DND-41 (cell line): ENCODE measurements around the gene MARCOL.

Experiments
- ATAC-seq: fragments of 200-7000 bp; cut with Tn5 transposase; 3 replicates; pipeline ENCODE4 v1.9.1; 2021; ENCODE audit warnings: low read depth; ENCODE audit not compliant: insufficient read depth
- DNase-seq: peaks from one replicate; pipeline ENCODE4 v3.0.0-alpha.2; 2020
- H2AFZ ChIP-seq: 2 replicates; pipeline ENCODE4 v1.6.0; 2012; ENCODE audit warnings: low read depth, low read length
- H3K27ac ChIP-seq: 2 replicates; pipeline ENCODE4 v1.5.1; 2012; ENCODE audit warnings: low read length, inconsistent platforms
- H3K27me3 ChIP-seq: fragments of 200-600 bp; sonication (generic); 2 replicates; pipeline ENCODE4 v1.6.0; 2012; ENCODE audit warnings: low read length, mild to moderate bottlenecking, inconsistent platforms; ENCODE audit not compliant: insufficient read depth, poor library complexity
- H3K36me3 ChIP-seq: 2 replicates; pipeline ENCODE4 v1.5.1; 2012; ENCODE audit warnings: low read length, inconsistent platforms; ENCODE audit not compliant: insufficient read depth
- H3K4me1 ChIP-seq: 2 replicates; pipeline ENCODE4 v1.5.1; 2012; ENCODE audit warnings: mild to moderate bottlenecking, low read length; ENCODE audit not compliant: insufficient read depth
- H3K4me2 ChIP-seq: 2 replicates; pipeline ENCODE4 v1.6.0; 2012; ENCODE audit warnings: mild to moderate bottlenecking, moderate library complexity, low read length, inconsistent platforms; ENCODE audit not compliant: insufficient read depth
- H3K4me3 ChIP-seq, 2 experiments: fragments of 200-600 bp in 1 of 2; shearing (Covaris generic) in 1 of 2; 2 replicates each; pipeline ENCODE4 v1.5.1; 2012 to 2016; ENCODE audit warnings: inconsistent platforms in 2 of 2, low read length in 2 of 2, mild to moderate bottlenecking in 2 of 2, low read depth in 1 of 2, moderate library complexity in 1 of 2
- H3K79me2 ChIP-seq: 2 replicates; pipeline ENCODE4 v1.6.0; 2012; ENCODE audit warnings: low read length, inconsistent platforms; ENCODE audit not compliant: insufficient read depth
- H3K9ac ChIP-seq: 2 replicates; pipeline ENCODE4 v1.6.0; 2012; ENCODE audit warnings: low read depth, mild to moderate bottlenecking, inconsistent platforms, low read length, moderate library complexity
- H3K9me3 ChIP-seq: 2 replicates; pipeline ENCODE4 v1.5.1; 2012; ENCODE audit warnings: low read length, moderate library complexity, mild to moderate bottlenecking, inconsistent platforms; ENCODE audit not compliant: insufficient read depth, severe bottlenecking
- H4K20me1 ChIP-seq: 2 replicates; pipeline ENCODE4 v1.6.0; 2012; ENCODE audit warnings: low read length; ENCODE audit not compliant: insufficient read depth
- EZH2 ChIP-seq: IDR thresholded peaks from 3 replicates; pipeline ENCODE4 v1.6.1; 2012; ENCODE audit warnings: borderline replicate concordance, low read depth, mild to moderate bottlenecking, moderate library complexity, low read length, inconsistent platforms; ENCODE audit not compliant: severe bottlenecking
- TF ChIP-seq, protein P1 (sequence below): IDR thresholded peaks from 2 replicates; pipeline ENCODE4 v1.5.1; 2012; ENCODE audit warnings: borderline replicate concordance, low read length, moderate library complexity, mild to moderate bottlenecking; ENCODE audit not compliant: poor library complexity, severe bottlenecking; ENCODE audit errors: extremely low read depth

The MARCOL gene

DNA sequence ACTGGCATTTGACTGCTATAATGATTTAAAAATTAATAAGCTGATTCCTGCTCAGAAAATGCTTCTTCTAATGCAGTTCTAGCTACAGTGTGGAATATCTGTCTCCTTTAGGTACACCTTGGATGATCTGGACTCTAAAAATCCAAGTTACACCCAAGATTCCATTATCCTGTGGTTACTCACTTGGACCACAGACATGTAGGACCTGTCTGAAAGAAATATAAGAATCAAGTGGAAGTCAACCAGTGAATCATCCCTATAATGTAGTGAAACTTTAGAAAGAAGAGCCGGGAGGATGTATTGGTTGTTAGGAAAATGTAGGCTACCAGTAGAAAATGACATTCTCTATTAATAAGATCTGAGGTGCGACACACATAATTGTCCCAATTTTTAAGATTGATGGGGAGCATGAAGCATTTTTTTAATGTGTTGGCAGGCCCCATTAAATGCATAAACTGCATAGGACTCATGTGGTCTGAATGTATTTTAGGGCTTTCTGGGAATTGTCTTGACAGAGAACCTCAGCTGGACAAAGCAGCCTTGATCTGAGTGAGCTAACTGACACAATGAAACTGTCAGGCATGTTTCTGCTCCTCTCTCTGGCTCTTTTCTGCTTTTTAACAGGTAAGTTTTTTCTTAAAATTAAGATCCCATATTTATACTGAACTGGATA lies 35.7 kb upstream of the MARCOL start, which contains the start of gene SPINK6:
TSS of gene SPINK6 (plus strand) at position 512 of the 673 bp plus-strand sequence. CDS start at position 567, 55 bp downstream.
- DNase-seq = no peak
- H3K4me1 ChIP-seq = no peaks in the 10 kb centered on the region

DNA sequence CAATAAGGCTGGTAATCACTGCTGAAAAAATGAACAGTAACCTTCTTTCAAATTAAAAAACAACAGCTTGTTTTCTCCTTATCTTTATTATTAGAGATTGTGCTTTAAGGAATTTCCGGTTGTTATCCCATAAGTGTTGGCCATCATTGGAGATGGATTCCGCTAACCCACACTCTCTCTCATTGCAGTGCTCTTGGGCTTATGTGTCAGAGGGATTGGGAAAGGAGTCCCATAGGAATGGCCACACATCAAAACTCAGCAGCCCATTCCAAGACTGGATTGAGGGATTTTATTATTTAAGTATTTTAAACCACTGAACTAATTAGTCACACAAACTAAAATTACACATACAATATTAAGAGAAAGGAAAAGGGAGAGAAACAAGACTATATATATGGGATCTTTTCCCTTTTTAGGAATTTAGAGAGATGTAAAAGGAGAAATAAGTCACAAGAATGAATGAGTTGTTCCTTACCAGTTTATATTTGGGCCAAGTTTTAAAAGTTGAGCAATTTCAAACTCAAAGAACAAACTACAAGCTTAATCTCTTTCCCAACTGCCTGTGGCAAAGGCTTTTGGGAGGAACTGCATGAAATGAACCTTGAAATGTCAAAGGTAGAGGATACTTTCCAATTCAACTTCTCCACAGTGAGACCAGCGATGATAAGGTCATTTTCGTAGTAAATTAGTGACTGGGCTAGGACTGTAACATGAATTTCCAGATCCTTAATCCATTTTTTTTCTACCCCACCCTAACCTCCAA lies 33.1 kb upstream of the MARCOL start:
- ATAC-seq = no peak
- Histone ChIP-seq H3K4me2 (no peak overlapping the region), H3K36me3 (no peaks in the 10 kb centered on the region), H3K9ac (no peak overlapping the region), H2AFZ (no peak overlapping the region), H3K4me3 (no peak overlapping the region), H3K4me1 (no peaks in the 10 kb centered on the region), H3K79me2 (no peaks in the 10 kb centered on the region), H4K20me1 (no peaks in the 10 kb centered on the region), H3K9me3 (no peaks in the 10 kb centered on the region), H3K27me3 (no peaks in the 10 kb centered on the region), H3K27ac (no peak overlapping the region)
- DNase-seq = no peak
- TF ChIP-seq, protein P1, sequence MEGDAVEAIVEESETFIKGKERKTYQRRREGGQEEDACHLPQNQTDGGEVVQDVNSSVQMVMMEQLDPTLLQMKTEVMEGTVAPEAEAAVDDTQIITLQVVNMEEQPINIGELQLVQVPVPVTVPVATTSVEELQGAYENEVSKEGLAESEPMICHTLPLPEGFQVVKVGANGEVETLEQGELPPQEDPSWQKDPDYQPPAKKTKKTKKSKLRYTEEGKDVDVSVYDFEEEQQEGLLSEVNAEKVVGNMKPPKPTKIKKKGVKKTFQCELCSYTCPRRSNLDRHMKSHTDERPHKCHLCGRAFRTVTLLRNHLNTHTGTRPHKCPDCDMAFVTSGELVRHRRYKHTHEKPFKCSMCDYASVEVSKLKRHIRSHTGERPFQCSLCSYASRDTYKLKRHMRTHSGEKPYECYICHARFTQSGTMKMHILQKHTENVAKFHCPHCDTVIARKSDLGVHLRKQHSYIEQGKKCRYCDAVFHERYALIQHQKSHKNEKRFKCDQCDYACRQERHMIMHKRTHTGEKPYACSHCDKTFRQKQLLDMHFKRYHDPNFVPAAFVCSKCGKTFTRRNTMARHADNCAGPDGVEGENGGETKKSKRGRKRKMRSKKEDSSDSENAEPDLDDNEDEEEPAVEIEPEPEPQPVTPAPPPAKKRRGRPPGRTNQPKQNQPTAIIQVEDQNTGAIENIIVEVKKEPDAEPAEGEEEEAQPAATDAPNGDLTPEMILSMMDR = no peak
- no peak for TF ChIP-seq EZH2

More for the DNA sequence above, 35.7 kb upstream of the MARCOL start, which contains the start of gene SPINK6:
- H2AFZ ChIP-seq = no peak within 1 kb of the TSS
- H3K27me3 ChIP-seq = no peaks in the 10 kb centered on the region
- no peaks in the 10 kb centered on the region for H3K79me2 ChIP-seq
- ATAC-seq = no peak
- no peaks in the 10 kb centered on the region for H3K36me3 ChIP-seq
- no peak within 1 kb of the TSS for H3K4me2 ChIP-seq
- no peak within 1 kb of the TSS for H3K4me3 ChIP-seq
- H3K9me3 ChIP-seq = no peaks in the 10 kb centered on the region
- no peak for TF ChIP-seq EZH2
- TF ChIP-seq, protein P1 = no peak
- H3K9ac ChIP-seq = no peak within 1 kb of the TSS
- H4K20me1 ChIP-seq = no peaks in the 10 kb centered on the region
- no peak within 1 kb of the TSS for H3K27ac ChIP-seq

DNA sequence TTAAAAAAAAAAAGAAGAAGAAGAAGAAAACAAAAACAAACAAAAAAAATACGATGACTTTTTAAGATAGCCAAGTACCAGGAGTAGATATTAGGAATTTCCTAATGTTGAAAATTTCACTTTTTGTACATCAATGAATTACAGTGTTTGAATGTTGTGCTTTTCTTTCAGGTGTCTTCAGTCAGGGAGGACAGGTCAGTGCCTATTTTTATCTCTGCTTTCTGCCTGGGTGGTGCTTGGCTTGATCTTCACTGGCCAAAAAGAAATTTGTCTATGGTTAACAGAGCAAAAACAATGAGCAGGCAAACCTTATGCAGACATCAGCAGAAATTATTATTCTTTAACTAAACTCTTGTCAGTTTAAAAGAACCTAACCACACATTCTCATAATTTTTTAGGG lies 32.5 kb upstream of the MARCOL start:
- H3K4me2 ChIP-seq = no peak overlapping the region
- no peak overlapping the region for H3K27ac ChIP-seq
- no peak overlapping the region for H2AFZ ChIP-seq
- DNase-seq (no peak), ATAC-seq (no peak)
- no peak overlapping the region for H3K9ac ChIP-seq
- TF ChIP-seq, protein P1 = no peak
- TF ChIP-seq EZH2 = no peak
- no peaks in the 10 kb centered on the region for H3K79me2 ChIP-seq
- H3K36me3 ChIP-seq = no peaks in the 10 kb centered on the region
- no peaks in the 10 kb centered on the region for H3K4me1 ChIP-seq
- no peaks in the 10 kb centered on the region for H3K27me3 ChIP-seq
- no peak overlapping the region for H3K4me3 ChIP-seq
- H3K9me3 ChIP-seq = no peaks in the 10 kb centered on the region
- H4K20me1 ChIP-seq = no peaks in the 10 kb centered on the region
